Activated CD8-positive, alpha-beta T cell treated with anti-CD3 and anti-CD28 coated beads, Interleukin-2, amount 10 ng/mL, durations not matched to agents 7 days and 5 days (primary cell): ENCODE data around the gene RPS6KL1. TPM values are rescaled to one million over a fixed set of nuclear protein-coding genes. Genes with fewer than 3 reads are reported as not detected.

ENCODE experiments used
- ATAC-seq: fragments of 150-1000 bp; cut with Tn5 transposase; one replicate; pipeline ENCODE4 v1.10.0; 2021; ENCODE audit warnings: moderate library complexity
- CTCF ChIA-PET: fragments of 350-600 bp; sonication (Branson Sonifier 250); formaldehyde crosslinking; loops from one replicate; lab custom pipeline; 2021; ENCODE audit warnings: antibody characterized with exemption; lab: Charles Lee
- POLR2A ChIA-PET: fragments of 350-600 bp; sonication (Branson Sonifier 250); formaldehyde crosslinking; loops from one replicate; lab custom pipeline; 2021; ENCODE audit warnings: antibody characterized with exemption; lab: Charles Lee
- DNase-seq: peaks from one replicate; pipeline ENCODE4 v3.0.0-alpha.2; 2020
- H3K27ac Mint-ChIP-seq: one replicate; pipeline ENCODE4 v1.8.0; 2021; ENCODE audit warnings: mild to moderate bottlenecking, mixed read lengths
- H3K27me3 Mint-ChIP-seq: one replicate; pipeline ENCODE4 v1.8.0; 2021; ENCODE audit warnings: low read depth, mixed read lengths
- H3K36me3 Mint-ChIP-seq: one replicate; pipeline ENCODE4 v1.8.0; 2021; ENCODE audit warnings: low read depth, mixed read lengths
- H3K4me1 Mint-ChIP-seq: one replicate; pipeline ENCODE4 v1.8.0; 2021; ENCODE audit warnings: low read depth, mixed read lengths
- H3K4me3 Mint-ChIP-seq: one replicate; pipeline ENCODE4 v1.8.0; 2021; ENCODE audit warnings: mild to moderate bottlenecking, mixed read lengths
- H3K9me3 Mint-ChIP-seq: one replicate; pipeline ENCODE4 v1.8.0; 2022; ENCODE audit warnings: mixed read lengths; ENCODE audit not compliant: insufficient read depth
- total RNA-seq, 2 experiments: library from RNA; stranded (reverse); gene quantifications; one replicate each; pipeline ENCODE4 v1.2.3, GENCODE V29; 2021

RPS6KL1 gene
- 1 to 10 TPM; 4.3 to 5.2 TPM for total RNA-seq

- DNase-seq (peak; percentile 85), ATAC-seq (peak; percentile 99)
- ChIA-PET POLR2A (interaction anchor here (1.1 kb wide), 1 partner anchor 19 kb away, joined by 3 read pairs; no protein-coding TSS in a partner anchor), CTCF (interaction anchor here (0.6 to 2.0 kb wide), 7 partner anchors 11 to 204 kb away, joined by 3 to 19 read pairs (median 4); partner anchors contain the start of gene NEK9)
- Mint-ChIP-seq H3K27ac (peak within 1 kb of the TSS; percentile 27), H3K4me3 (peak within 1 kb of the TSS; percentile 58), H3K27me3 (peaks cover 19% of the 10 kb centered on the region), H3K36me3 (no peaks in the 10 kb centered on the region), H3K9me3 (no peaks in the 10 kb centered on the region), H3K4me1 (peaks cover 10% of the 10 kb centered on the region)
Observed at GRCh38 chr14:74922752-74923401, at the start of gene RPS6KL1. TSS of gene RPS6KL1 (minus strand) at chr14:74923260. CDS start at chr14:74921541, 1,719 bp downstream.

GRCh38 chr14:74968811-74969210 is 45.8 kb upstream of the RPS6KL1 start:
- DNase-seq (no peak), ATAC-seq (no peak)
- Mint-ChIP-seq H3K4me1 (peaks cover 16% of the 10 kb centered on the region), H3K27me3 (peaks cover 16% of the 10 kb centered on the region), H3K4me3 (no peak overlapping the region), H3K27ac (no peak overlapping the region), H3K36me3 (no peaks in the 10 kb centered on the region), H3K9me3 (no peaks in the 10 kb centered on the region)
- POLR2A ChIA-PET = interaction anchor here (0.6 to 0.7 kb wide), 2 partner anchors 135 to 715 kb away, joined by 3 read pairs; no protein-coding TSS in a partner anchor
- CTCF ChIA-PET = interaction anchor here (0.7 to 1.8 kb wide), 2 partner anchors 24 to 63 kb away, joined by 4 to 5 read pairs; no protein-coding TSS in a partner anchor

GRCh38 chr14:74965486-74966153 is 42.6 kb upstream of the RPS6KL1 start:
- H3K27me3 Mint-ChIP-seq = peaks cover 16% of the 10 kb centered on the region
- H3K9me3 Mint-ChIP-seq = no peaks in the 10 kb centered on the region
- no peak overlapping the region for H3K4me3 Mint-ChIP-seq
- no peak overlapping the region for H3K27ac Mint-ChIP-seq
- DNase-seq = no peak
- no peak for ATAC-seq
- peaks cover 20% of the 10 kb centered on the region for H3K4me1 Mint-ChIP-seq
- H3K36me3 Mint-ChIP-seq = no peaks in the 10 kb centered on the region
- CTCF ChIA-PET = interaction anchor here (1.2 to 3.2 kb wide), 4 partner anchors 8 to 123 kb away, joined by 5 to 14 read pairs (median 10); no protein-coding TSS in a partner anchor
- POLR2A ChIA-PET = interaction anchor here (1.7 kb wide), 1 partner anchor 8 kb away, joined by 4 read pairs; no protein-coding TSS in a partner anchor

GRCh38 chr14:74964787-74965485 is 41.9 kb upstream of the RPS6KL1 start:
- ChIA-PET POLR2A (interaction anchor here (1.7 kb wide), 1 partner anchor 9 kb away, joined by 4 read pairs; no protein-coding TSS in a partner anchor), CTCF (interaction anchor here (1.0 to 3.2 kb wide), 6 partner anchors 8 to 123 kb away, joined by 3 to 14 read pairs (median 7); no protein-coding TSS in a partner anchor)
- no peaks in the 10 kb centered on the region for H3K9me3 Mint-ChIP-seq
- DNase-seq (no peak), ATAC-seq (no peak)
- H3K36me3 Mint-ChIP-seq = no peaks in the 10 kb centered on the region
- H3K4me1 Mint-ChIP-seq = peaks cover 20% of the 10 kb centered on the region
- peaks cover 16% of the 10 kb centered on the region for H3K27me3 Mint-ChIP-seq
- H3K27ac Mint-ChIP-seq = no peak overlapping the region
- no peak overlapping the region for H3K4me3 Mint-ChIP-seq

GRCh38 chr14:74963705-74964271 is 40.7 kb upstream of the RPS6KL1 start:
- H3K36me3 Mint-ChIP-seq = no peaks in the 10 kb centered on the region
- no peak for DNase-seq
- H3K9me3 Mint-ChIP-seq = no peaks in the 10 kb centered on the region
- ATAC-seq = peak; percentile 36
- H3K27me3 Mint-ChIP-seq = peaks cover 16% of the 10 kb centered on the region
- H3K27ac Mint-ChIP-seq = no peak overlapping the region
- CTCF ChIA-PET = interaction anchor here (1.0 to 3.2 kb wide), 5 partner anchors 16 to 124 kb away, joined by 3 to 14 read pairs (median 8); no protein-coding TSS in a partner anchor
- peaks cover 20% of the 10 kb centered on the region for H3K4me1 Mint-ChIP-seq
- no peak overlapping the region for H3K4me3 Mint-ChIP-seq
- POLR2A ChIA-PET = interaction anchor here (1.7 kb wide), 1 partner anchor 10 kb away, joined by 4 read pairs; no protein-coding TSS in a partner anchor

GRCh38 chr14:74963178-74963704 is 40.2 kb upstream of the RPS6KL1 start:
- Mint-ChIP-seq H3K27ac (no peak overlapping the region), H3K4me1 (peaks cover 20% of the 10 kb centered on the region), H3K4me3 (no peak overlapping the region), H3K9me3 (no peaks in the 10 kb centered on the region), H3K36me3 (no peaks in the 10 kb centered on the region), H3K27me3 (peaks cover 16% of the 10 kb centered on the region)
- ChIA-PET CTCF (interaction anchor here (2.5 to 3.2 kb wide), 6 partner anchors 16 to 125 kb away, joined by 6 to 14 read pairs (median 10); no protein-coding TSS in a partner anchor), POLR2A (no interaction called here)
- DNase-seq (no peak), ATAC-seq (no peak)

GRCh38 chr14:74962493-74962892 is 39.4 kb upstream of the RPS6KL1 start:
- Mint-ChIP-seq H3K27me3 (peaks cover 15% of the 10 kb centered on the region), H3K4me1 (peaks cover 20% of the 10 kb centered on the region), H3K4me3 (no peak overlapping the region), H3K36me3 (no peaks in the 10 kb centered on the region), H3K27ac (peak overlapping the region; percentile 13), H3K9me3 (no peaks in the 10 kb centered on the region)
- CTCF ChIA-PET = interaction anchor here (2.2 to 2.6 kb wide), 4 partner anchors 15 to 126 kb away, joined by 6 to 12 read pairs (median 8); no protein-coding TSS in a partner anchor
- ATAC-seq (no peak), DNase-seq (no peak)
- POLR2A ChIA-PET = no interaction called here

- H3K9me3 Mint-ChIP-seq = no peaks in the 10 kb centered on the region
- H3K27me3 Mint-ChIP-seq = peaks cover 14% of the 10 kb centered on the region
- DNase-seq (no peak), ATAC-seq (no peak)
- no peak overlapping the region for H3K4me3 Mint-ChIP-seq
- H3K4me1 Mint-ChIP-seq = peaks cover 20% of the 10 kb centered on the region
- POLR2A ChIA-PET = no interaction called here
- no peaks in the 10 kb centered on the region for H3K36me3 Mint-ChIP-seq
- CTCF ChIA-PET = interaction anchor here (2.2 to 2.6 kb wide), 4 partner anchors 14 to 127 kb away, joined by 6 to 12 read pairs (median 8); no protein-coding TSS in a partner anchor
- H3K27ac Mint-ChIP-seq = no peak overlapping the region
Observed at GRCh38 chr14:74962046-74962445, 39.0 kb upstream of the RPS6KL1 start.

GRCh38 chr14:74961238-74961911 is 38.3 kb upstream of the RPS6KL1 start:
- H3K9me3 Mint-ChIP-seq = no peaks in the 10 kb centered on the region
- DNase-seq (no peak), ATAC-seq (no peak)
- peaks cover 18% of the 10 kb centered on the region for H3K27me3 Mint-ChIP-seq
- no peak overlapping the region for H3K27ac Mint-ChIP-seq
- H3K4me3 Mint-ChIP-seq = no peak overlapping the region
- H3K4me1 Mint-ChIP-seq = peaks cover 21% of the 10 kb centered on the region
- H3K36me3 Mint-ChIP-seq = no peaks in the 10 kb centered on the region
- POLR2A ChIA-PET = no interaction called here
- CTCF ChIA-PET = interaction anchor here (2.2 to 2.6 kb wide), 4 partner anchors 14 to 127 kb away, joined by 6 to 12 read pairs (median 8); no protein-coding TSS in a partner anchor

GRCh38 chr14:74960736-74961135 is 37.7 kb upstream of the RPS6KL1 start:
- ChIA-PET POLR2A (no interaction called here), CTCF (interaction anchor here (2.2 to 2.6 kb wide), 4 partner anchors 13 to 128 kb away, joined by 6 to 12 read pairs (median 8); no protein-coding TSS in a partner anchor)
- H3K36me3 Mint-ChIP-seq = no peaks in the 10 kb centered on the region
- DNase-seq (no peak), ATAC-seq (no peak)
- H3K27ac Mint-ChIP-seq = no peak overlapping the region
- peaks cover 22% of the 10 kb centered on the region for H3K4me1 Mint-ChIP-seq
- no peaks in the 10 kb centered on the region for H3K9me3 Mint-ChIP-seq
- H3K4me3 Mint-ChIP-seq = no peak overlapping the region
- peaks cover 22% of the 10 kb centered on the region for H3K27me3 Mint-ChIP-seq
